Breast epithelium (tissue), 4 donors: ENCODE data around the gene FOXE3. TPM values are rescaled to one million over a fixed set of nuclear protein-coding genes. Genes with fewer than 3 reads are reported as not detected.

Experiments
- DNase-seq, 2 donors: peaks; one replicate each; pipeline ENCODE4 v3.0.0-alpha.2; 2019; ENCODE audit warnings: low spot score in 2 of 2
- H3K27ac ChIP-seq, 2 donors: fragments of 200-600 bp; sonication (generic) in 1 of 2; one replicate each; pipeline ENCODE4 v1.5.1; 2016 to 2019; ENCODE audit warnings: mild to moderate bottlenecking in 1 of 2
- H3K27me3 ChIP-seq, 2 donors: fragments of 200-600 bp; sonication (generic) in 1 of 2; one replicate each; pipeline versions ENCODE4 v1.5.1 to v1.6.0; 2017 to 2019; ENCODE audit warnings: control low read depth in 1 of 2, mild to moderate bottlenecking in 1 of 2
- H3K36me3 ChIP-seq: fragments of 200-600 bp; one replicate; pipeline ENCODE4 v1.5.1; 2019
- H3K4me1 ChIP-seq, 2 donors: fragments of 200-600 bp; sonication (generic); one replicate each; pipeline ENCODE4 v1.5.1; 2016 to 2019; ENCODE audit warnings: control low read depth in 1 of 2
- H3K4me3 ChIP-seq, 3 donors: fragments of 200-600 bp; sonication (generic); 1 replicate in 2 of 3; 2 replicates in 1 of 3; pipeline ENCODE4 v1.5.1; 2016 to 2019; ENCODE audit warnings: mild to moderate bottlenecking in 3 of 3, moderate library complexity in 2 of 3
- H3K9me3 ChIP-seq, 2 donors: fragments of 200-600 bp; sonication (generic) in 1 of 2; one replicate each; pipeline ENCODE4 v1.5.1; 2016 to 2019; ENCODE audit warnings: control low read depth in 1 of 2
- CTCF ChIP-seq, 3 donors: fragments of 450-650 bp; IDR thresholded peaks; one replicate each; pipeline ENCODE4 v1.5.1; 2016 to 2017; ENCODE audit warnings: antibody characterized with exemption in 3 of 3, mild to moderate bottlenecking in 3 of 3, moderate library complexity in 3 of 3
- POLR2A ChIP-seq: fragments of 450-650 bp; IDR thresholded peaks from one replicate; pipeline ENCODE4 v1.6.1; 2016; ENCODE audit warnings: antibody characterized with exemption, mild to moderate bottlenecking, moderate library complexity
- POLR2AphosphoS5 ChIP-seq, 3 donors: sonication (generic); formaldehyde crosslinking; IDR thresholded peaks; one replicate each; pipeline ENCODE4 v1.6.1; 2017; ENCODE audit warnings: antibody characterized with exemption in 3 of 3
- intact Hi-C: fragments of 100-400 bp; cut with DNase I; formaldehyde crosslinking; loops from one replicate; pipeline ENCODE4 v1.15.1; 2023; ENCODE audit warnings: low total_unique reads
- total RNA-seq, 3 donors: library from RNA; depleted of rRNA; stranded (reverse); fragments of >200 nt; gene quantifications; one replicate each; pipeline ENCODE4 v1.1.0, GENCODE V29; 2016

The FOXE3 gene
- total RNA-seq, 3 donors from 2014 or later: not detected

GRCh38 chr1:47388030-47388890 lies 27.8 kb upstream of the FOXE3 start:
- no peak overlapping the region for H3K4me3 ChIP-seq
- no peaks in the 10 kb centered on the region for H3K4me1 ChIP-seq
- H3K36me3 ChIP-seq: no peaks in the 10 kb centered on the region
- intact Hi-C loops: no loop called here
- TF ChIP-seq POLR2AphosphoS5 (IDR thresholded peaks at IDR 0.05) (no peak), CTCF (IDR thresholded peaks at IDR 0.05) (no peak), POLR2A (no peak)
- H3K27ac ChIP-seq: no peak overlapping the region
- DNase-seq: no peak
- no peaks in the 10 kb centered on the region for H3K9me3 ChIP-seq
- no peaks in the 10 kb centered on the region for H3K27me3 ChIP-seq

- H3K4me3 ChIP-seq: no peak overlapping the region
- no peaks in the 10 kb centered on the region for H3K36me3 ChIP-seq
- intact Hi-C loops: no loop called here
- H3K4me1 ChIP-seq: no peaks in the 10 kb centered on the region
- H3K27me3 ChIP-seq: no peaks in the 10 kb centered on the region
- no peak overlapping the region for H3K27ac ChIP-seq
- TF ChIP-seq POLR2A (no peak), POLR2AphosphoS5 (IDR thresholded peaks at IDR 0.05) (no peak), CTCF (IDR thresholded peaks at IDR 0.05) (peak in 2 of 3 donors; percentile 47 to 66)
- no peaks in the 10 kb centered on the region for H3K9me3 ChIP-seq
- DNase-seq: peak in 1 of 2 donors; percentile 58
Measured at GRCh38 chr1:47388891-47389238, 27.2 kb upstream of the FOXE3 start.

DNA sequence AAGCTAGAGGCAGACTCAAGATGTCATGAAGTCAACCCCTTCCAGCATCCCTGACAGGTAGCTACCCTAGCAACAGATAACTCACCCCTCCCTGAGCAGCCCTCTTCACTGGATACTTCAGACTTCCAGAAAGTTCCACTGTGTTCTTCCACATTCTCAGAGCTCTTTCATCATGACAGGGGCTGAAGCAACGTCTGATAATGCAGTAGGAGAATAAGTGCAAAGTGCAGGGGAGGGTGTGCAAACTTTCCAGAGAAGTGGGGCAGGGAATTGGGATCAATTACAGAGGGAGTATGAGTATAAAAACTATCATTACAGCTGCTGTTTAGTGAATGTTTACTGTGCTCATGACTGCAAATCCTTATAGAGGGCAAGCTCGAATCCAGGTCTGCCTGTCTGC lies 26.4 kb upstream of the FOXE3 start:
- TF ChIP-seq POLR2AphosphoS5 (IDR thresholded peaks at IDR 0.05): no peak
- TF ChIP-seq POLR2A: no peak
- TF ChIP-seq CTCF (IDR thresholded peaks at IDR 0.05): no peak
- H3K27ac ChIP-seq: no peak overlapping the region
- intact Hi-C loops: no loop called here
- no peak overlapping the region for H3K4me3 ChIP-seq
- H3K27me3 ChIP-seq: no peaks in the 10 kb centered on the region
- H3K4me1 ChIP-seq: no peaks in the 10 kb centered on the region
- DNase-seq: no peak
- H3K36me3 ChIP-seq: no peaks in the 10 kb centered on the region
- no peaks in the 10 kb centered on the region for H3K9me3 ChIP-seq

GRCh38 chr1:47390843-47391242 lies 25.2 kb upstream of the FOXE3 start:
- Histone ChIP-seq H3K27me3 (no peaks in the 10 kb centered on the region), H3K27ac (no peak overlapping the region), H3K9me3 (no peaks in the 10 kb centered on the region), H3K4me1 (no peaks in the 10 kb centered on the region), H3K36me3 (no peaks in the 10 kb centered on the region), H3K4me3 (no peak overlapping the region)
- TF ChIP-seq POLR2AphosphoS5 (IDR thresholded peaks at IDR 0.05): no peak
- TF ChIP-seq POLR2A: no peak
- TF ChIP-seq CTCF (IDR thresholded peaks at IDR 0.05): no peak
- no peak for DNase-seq
- intact Hi-C loops: no loop called here

GRCh38 chr1:47393141-47393540 lies 22.9 kb upstream of the FOXE3 start:
- no peaks in the 10 kb centered on the region for H3K4me1 ChIP-seq
- no peak for DNase-seq
- no peaks in the 10 kb centered on the region for H3K36me3 ChIP-seq
- H3K4me3 ChIP-seq: no peak overlapping the region
- H3K9me3 ChIP-seq: no peaks in the 10 kb centered on the region
- H3K27ac ChIP-seq: no peak overlapping the region
- H3K27me3 ChIP-seq: peaks cover 0 to 4% of the 10 kb centered on the region in 2 donors
- intact Hi-C loops: no loop called here
- TF ChIP-seq POLR2AphosphoS5 (IDR thresholded peaks at IDR 0.05) (no peak), POLR2A (no peak), CTCF (IDR thresholded peaks at IDR 0.05) (no peak)
